Measurements from ENCODE around the gene STK35. TPM values are rescaled to one million over a fixed set of nuclear protein-coding genes. Genes with fewer than 3 reads are reported as not detected.

The STK35 gene
- total and polyA plus RNA-seq, 2 of the 8 experiments (the other 6 are each of a cell fraction or from before 2014, with no cell fraction given), result 24.9 to 45.0 TPM

DNA sequence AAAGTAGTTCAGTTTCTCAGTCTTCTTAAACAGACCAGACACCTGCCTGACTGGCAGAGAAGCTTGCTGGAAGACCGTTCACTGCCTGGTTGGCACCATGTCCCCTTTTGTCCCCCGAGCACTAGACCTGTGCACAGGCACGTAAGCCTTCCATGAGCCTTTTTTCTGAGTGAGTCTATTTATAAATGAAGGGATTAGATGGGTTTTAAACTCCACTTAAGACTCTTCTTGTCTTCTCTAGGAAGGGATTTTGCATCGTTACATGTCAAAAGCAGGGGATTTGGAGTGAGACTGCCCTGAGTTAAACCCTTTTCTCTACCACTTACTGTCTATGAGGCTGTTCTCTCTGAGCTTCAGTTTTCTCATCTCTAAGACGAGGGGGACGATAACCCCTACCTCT, 37.6 kb downstream of the STK35 start:
- ChIA-PET CTCF (ENCODE audit: partially characterized antibody) (interaction anchor here (0.6 to 2.5 kb wide), 8 partner anchors 8 to 405 kb away, joined by 3 to 9 read pairs (median 3); no protein-coding TSS in a partner anchor), POLR2A (ENCODE audit: partially characterized antibody) (interaction anchor here (1.3 to 3.2 kb wide), 2 partner anchors 12 to 36 kb away, joined by 3 to 13 read pairs; no protein-coding TSS in a partner anchor)
- H2BK20ac ChIP-seq (ENCODE audit: low read length), result no peak overlapping the region
- no peak overlapping the region for H4K8ac ChIP-seq (ENCODE audit: extremely low read depth, insufficient read depth, low read length)
- H3K9ac ChIP-seq (replicated peaks in 1 of 4; ENCODE audit: extremely low read depth in 1 of 4, low read depth in 3 of 4, low read length in 3 of 4), result no peak overlapping the region
- no peak overlapping the region for H4K91ac ChIP-seq (replicated peaks; ENCODE audit: insufficient read length, low read length)
- FAIRE-seq (no peak), DNase-seq (ENCODE audit: low read depth in 1 of 2, low spot score in 2 of 2) (no peak)
- no peak overlapping the region for H3K4me3 ChIP-seq (ENCODE audit: extremely low read depth in 1 of 4, insufficient read depth in 2 of 4, low read depth in 3 of 4, low read length in 4 of 4)
- H2AFZ ChIP-seq (ENCODE audit: low read length), result no peak overlapping the region
- no peak overlapping the region for H3K56ac ChIP-seq (replicated peaks; ENCODE audit: insufficient read length, low read depth, low read length)
- no peak overlapping the region for H2BK15ac ChIP-seq (ENCODE audit: low read length)
- peaks cover 8% of the 10 kb centered on the region for H3K79me1 ChIP-seq (ENCODE audit: low read depth, low read length)
- no peak overlapping the region for H3K27ac ChIP-seq (ENCODE audit: low read depth, low read length)
- H2AK5ac ChIP-seq (ENCODE audit: low read depth, low read length), result no peak overlapping the region
- no peak overlapping the region for H3K23ac ChIP-seq (ENCODE audit: insufficient read length)
- 89% methylated on average over 6 of the region's 6 CpGs; no CpG with 5 or more reads in 1 of the 2 experiments for WGBS, 2 experiments (ENCODE audit: extremely low coverage in 1 of 2, insufficient coverage in 1 of 2, insufficient read length in 1 of 2, insufficient replicate concordance in 2 of 2, low coverage in 1 of 2, low lambda C conversion rate in 2 of 2, missing lambda C conversion rate in 1 of 2)
- no peaks in the 10 kb centered on the region; a peak in 1 of 7 replicates for H3K4me1 ChIP-seq (replicated peaks in 1 of 4; ENCODE audit: control insufficient read depth in 3 of 4, insufficient read depth in 4 of 4, low read length in 3 of 4)
- H2BK12ac ChIP-seq (ENCODE audit: low read depth, low read length), result no peak overlapping the region
- no peak overlapping the region for H3K14ac ChIP-seq (ENCODE audit: insufficient read length)
- H3K4ac ChIP-seq (replicated peaks; ENCODE audit: insufficient read length, low read depth, low read length), result no peak overlapping the region
- H2BK5ac ChIP-seq (ENCODE audit: low read depth, low read length), result no peak overlapping the region
- H3K27me3 ChIP-seq (replicated peaks in 1 of 4; ENCODE audit: control insufficient read depth in 3 of 4, extremely low read depth in 1 of 4, insufficient read depth in 3 of 4, low read length in 3 of 4), result no peaks in the 10 kb centered on the region
- H2BK120ac ChIP-seq (replicated peaks; ENCODE audit: low read depth, low read length), result no peak overlapping the region
- no peaks in the 10 kb centered on the region for H3K23me2 ChIP-seq (ENCODE audit: low read depth, low read length)
- H3K36me3 ChIP-seq (ENCODE audit: control insufficient read depth in 2 of 4, insufficient read depth in 4 of 4, low read length in 3 of 4), result no peaks in the 10 kb centered on the region; a peak in 3 of 8 replicates
- peaks cover 3 to 19% of the 10 kb centered on the region in 2 experiments for H4K20me1 ChIP-seq (replicated peaks in 1 of 2; ENCODE audit: control insufficient read depth in 1 of 2, insufficient read depth in 2 of 2, low read length in 2 of 2)
- no peaks in the 10 kb centered on the region for H3K9me3 ChIP-seq (ENCODE audit: insufficient read depth in 2 of 2, low read depth in 1 of 2, low read length in 1 of 2)
- H4K5ac ChIP-seq (ENCODE audit: insufficient read length, low read depth, low read length), result no peak overlapping the region
- H3K79me2 ChIP-seq (ENCODE audit: control insufficient read depth in 1 of 2, insufficient read depth in 2 of 2, low read length in 2 of 2), result peaks cover 0 to 24% of the 10 kb centered on the region in 2 experiments; a peak in 1 of 4 replicates
- no peak overlapping the region for H3K18ac ChIP-seq (ENCODE audit: extremely low read depth, low read length)
- no peak overlapping the region for H3K4me2 ChIP-seq (ENCODE audit: insufficient read depth in 1 of 2, low read depth in 2 of 2, low read length in 2 of 2)
- TF ChIP-seq GTF2F1 (IDR thresholded peaks at IDR 0.05; ENCODE audit: borderline replicate concordance, low read depth, low read length), result no peak
